NT2/D1 (cell line): Measurements from ENCODE around the gene SEL1L3.

Source experiments
- DNase-seq: peaks from one replicate; pipeline ENCODE4 v3.0.0-alpha.2; 2011; ENCODE audit warnings: low read depth, low spot score
- H3K27me3 ChIP-seq: 2 replicates; pipeline ENCODE4 v1.6.0; 2011; ENCODE audit warnings: mild to moderate bottlenecking; ENCODE audit not compliant: insufficient read length, insufficient read depth
- H3K36me3 ChIP-seq: 2 replicates; pipeline ENCODE4 v1.6.1; 2011; ENCODE audit warnings: mild to moderate bottlenecking, low read length, mixed read lengths; ENCODE audit not compliant: insufficient read depth, insufficient read length
- H3K4me1 ChIP-seq: 2 replicates; pipeline ENCODE4 v1.5.1; 2011; ENCODE audit not compliant: insufficient read depth, insufficient read length
- H3K4me3 ChIP-seq: 2 replicates; pipeline ENCODE4 v1.5.1; 2011; ENCODE audit warnings: low read depth; ENCODE audit not compliant: insufficient read length
- H3K9ac ChIP-seq: 2 replicates; pipeline ENCODE4 v1.6.0; 2011; ENCODE audit warnings: low read depth; ENCODE audit not compliant: insufficient read length
- H3K9me3 ChIP-seq: 2 replicates; pipeline ENCODE4 v1.5.1; 2011; ENCODE audit warnings: mild to moderate bottlenecking, low read length; ENCODE audit not compliant: insufficient read depth
- SUZ12 ChIP-seq: IDR thresholded peaks from 2 replicates; pipeline ENCODE4 v1.6.1; 2011; ENCODE audit not compliant: insufficient read length, insufficient read depth; ENCODE audit errors: extremely low read depth
- YY1 ChIP-seq: IDR thresholded peaks from 2 replicates; pipeline ENCODE4 v1.6.1; 2011; ENCODE audit not compliant: insufficient read length, insufficient read depth
- ZNF274 ChIP-seq: IDR thresholded peaks from 2 replicates; pipeline ENCODE4 v1.6.1; 2011; ENCODE audit warnings: mild to moderate bottlenecking, low read depth, low read length

SEL1L3 gene

DNA sequence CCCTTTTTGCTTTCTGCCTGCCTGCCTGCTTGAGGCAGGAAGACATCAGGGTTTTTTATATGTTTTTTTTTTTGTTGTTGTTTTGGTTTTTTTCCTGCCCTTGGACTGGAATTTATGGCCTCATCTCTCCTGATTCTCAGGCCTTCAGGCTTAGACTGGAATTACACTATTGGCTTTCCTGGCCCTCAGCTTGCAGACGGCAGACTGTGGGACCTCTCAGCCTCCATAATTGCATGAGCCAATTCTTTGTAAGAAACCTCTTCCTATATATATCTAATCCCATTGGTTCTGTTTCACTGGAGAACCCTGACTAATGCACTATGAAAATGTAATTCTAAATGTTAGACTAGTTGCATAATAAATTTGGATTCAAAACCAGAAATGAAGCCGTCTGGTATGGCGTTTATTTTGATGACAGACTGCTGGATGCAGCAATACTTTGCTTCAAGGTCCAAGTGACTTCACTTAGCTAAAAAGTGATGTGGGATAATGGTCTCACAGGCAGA lies 59.0 kb downstream of the SEL1L3 start:
- Histone ChIP-seq H3K36me3 (peaks cover 28% of the 10 kb centered on the region), H3K4me3 (no peak overlapping the region), H3K9me3 (no peaks in the 10 kb centered on the region), H3K4me1 (peaks cover 5% of the 10 kb centered on the region), H3K9ac (no peak overlapping the region), H3K27me3 (no peaks in the 10 kb centered on the region)
- TF ChIP-seq ZNF274 (no peak), SUZ12 (no peak), YY1 (no peak)
- DNase-seq = no peak

DNA sequence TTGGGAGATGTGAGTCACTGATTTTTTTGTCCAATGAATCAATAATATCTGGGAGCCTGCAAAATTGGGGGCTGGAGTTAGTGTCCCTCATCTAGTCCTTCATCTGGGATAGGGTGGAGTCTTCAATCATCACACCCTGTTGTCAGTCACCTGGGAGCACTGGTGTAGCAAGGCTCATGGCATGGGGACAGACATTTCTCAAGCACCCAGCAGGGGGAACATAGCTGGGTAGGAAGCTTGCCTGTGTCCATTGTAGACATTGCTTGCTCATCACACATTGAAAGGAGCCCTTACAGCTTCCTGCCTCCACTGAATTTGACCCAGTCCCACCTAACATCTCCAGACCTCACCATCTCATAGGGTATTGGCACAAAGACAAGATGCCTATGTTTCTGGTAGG lies 61.2 kb downstream of the SEL1L3 start:
- peaks cover 5% of the 10 kb centered on the region for H3K4me1 ChIP-seq
- peaks cover 36% of the 10 kb centered on the region for H3K36me3 ChIP-seq
- DNase-seq = no peak
- H3K9me3 ChIP-seq = no peaks in the 10 kb centered on the region
- H3K4me3 ChIP-seq = no peak overlapping the region
- H3K9ac ChIP-seq = no peak overlapping the region
- TF ChIP-seq SUZ12 (no peak), YY1 (no peak), ZNF274 (no peak)
- H3K27me3 ChIP-seq = no peaks in the 10 kb centered on the region

DNA sequence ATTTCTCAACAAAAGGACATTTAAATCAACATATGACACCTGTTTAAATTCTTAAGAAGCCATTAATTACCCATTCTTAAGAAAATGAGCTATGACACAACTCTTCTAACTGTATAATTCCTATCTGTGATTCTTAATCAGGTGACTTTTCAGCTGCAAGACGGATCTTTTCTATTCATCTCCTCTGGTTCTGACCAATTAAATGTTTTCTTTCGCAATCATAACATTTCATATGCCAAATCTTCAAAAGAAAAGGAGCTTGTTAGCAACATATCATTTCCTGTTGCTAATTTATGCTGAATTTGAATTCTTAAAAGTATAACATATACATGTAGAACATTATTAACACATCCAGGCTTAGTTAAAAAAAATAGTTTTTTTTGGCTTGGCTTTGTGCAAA lies 62.5 kb downstream of the SEL1L3 start:
- peaks cover 6% of the 10 kb centered on the region for H3K4me1 ChIP-seq
- TF ChIP-seq YY1 (no peak), SUZ12 (no peak), ZNF274 (no peak)
- peaks cover 36% of the 10 kb centered on the region for H3K36me3 ChIP-seq
- no peak for DNase-seq
- H3K4me3 ChIP-seq = no peak overlapping the region
- no peaks in the 10 kb centered on the region for H3K9me3 ChIP-seq
- no peaks in the 10 kb centered on the region for H3K27me3 ChIP-seq
- no peak overlapping the region for H3K9ac ChIP-seq

DNA sequence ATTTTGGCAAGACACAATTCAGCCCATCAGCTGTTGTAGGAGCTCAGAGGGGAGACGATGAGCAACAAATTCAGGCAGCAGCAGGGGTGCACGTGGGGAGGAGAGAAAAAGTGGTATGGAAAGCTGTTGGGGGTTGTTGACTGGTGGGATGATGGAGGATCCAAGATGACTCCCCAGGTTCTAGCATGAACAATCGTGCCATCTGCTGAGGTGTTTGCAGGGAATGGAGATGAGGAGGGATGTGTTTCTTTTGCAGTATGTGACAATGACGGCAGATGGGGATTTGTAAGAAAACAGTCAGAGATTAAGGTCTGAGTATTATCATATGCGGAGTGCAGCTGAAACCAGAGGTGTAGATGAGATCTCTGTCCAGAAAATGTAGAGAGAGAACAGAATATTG lies 63.3 kb downstream of the SEL1L3 start:
- Histone ChIP-seq H3K9me3 (peaks cover 2% of the 10 kb centered on the region; the same call in 1 of the 2 replicates), H3K9ac (no peak overlapping the region), H3K4me3 (no peak overlapping the region), H3K4me1 (peaks cover 7% of the 10 kb centered on the region), H3K27me3 (no peaks in the 10 kb centered on the region), H3K36me3 (peaks cover 36% of the 10 kb centered on the region)
- DNase-seq = no peak
- TF ChIP-seq YY1 (no peak), SUZ12 (no peak), ZNF274 (no peak)

DNA sequence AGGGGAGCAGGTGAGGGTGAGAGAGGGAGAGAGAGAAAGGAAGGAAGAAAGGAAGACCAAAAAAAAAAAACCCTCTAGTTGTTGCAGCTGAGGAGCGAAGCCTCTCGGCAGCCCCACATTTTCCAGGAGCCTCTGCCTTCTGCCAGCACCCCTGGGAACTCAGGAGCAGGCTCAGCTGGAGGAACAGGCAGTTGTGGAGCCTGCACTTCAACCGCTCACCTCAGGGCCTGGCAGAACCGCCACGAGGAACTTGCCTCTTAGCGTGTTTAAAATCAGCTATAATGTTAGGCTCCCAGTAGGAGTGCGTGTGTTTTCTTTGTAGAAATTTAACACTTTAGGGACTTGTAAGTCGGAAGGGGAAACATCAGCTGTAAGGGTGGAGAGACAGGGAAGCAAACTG lies 65.7 kb downstream of the SEL1L3 start:
- Histone ChIP-seq H3K27me3 (no peaks in the 10 kb centered on the region), H3K4me3 (no peak overlapping the region), H3K4me1 (peaks cover 7% of the 10 kb centered on the region), H3K9me3 (peaks cover 6% of the 10 kb centered on the region; the same call in 1 of the 2 replicates), H3K9ac (peak overlapping the region; percentile 39), H3K36me3 (peaks cover 25% of the 10 kb centered on the region)
- DNase-seq = no peak
- TF ChIP-seq SUZ12 = no peak
- no peak for TF ChIP-seq ZNF274
- no peak for TF ChIP-seq YY1

DNA sequence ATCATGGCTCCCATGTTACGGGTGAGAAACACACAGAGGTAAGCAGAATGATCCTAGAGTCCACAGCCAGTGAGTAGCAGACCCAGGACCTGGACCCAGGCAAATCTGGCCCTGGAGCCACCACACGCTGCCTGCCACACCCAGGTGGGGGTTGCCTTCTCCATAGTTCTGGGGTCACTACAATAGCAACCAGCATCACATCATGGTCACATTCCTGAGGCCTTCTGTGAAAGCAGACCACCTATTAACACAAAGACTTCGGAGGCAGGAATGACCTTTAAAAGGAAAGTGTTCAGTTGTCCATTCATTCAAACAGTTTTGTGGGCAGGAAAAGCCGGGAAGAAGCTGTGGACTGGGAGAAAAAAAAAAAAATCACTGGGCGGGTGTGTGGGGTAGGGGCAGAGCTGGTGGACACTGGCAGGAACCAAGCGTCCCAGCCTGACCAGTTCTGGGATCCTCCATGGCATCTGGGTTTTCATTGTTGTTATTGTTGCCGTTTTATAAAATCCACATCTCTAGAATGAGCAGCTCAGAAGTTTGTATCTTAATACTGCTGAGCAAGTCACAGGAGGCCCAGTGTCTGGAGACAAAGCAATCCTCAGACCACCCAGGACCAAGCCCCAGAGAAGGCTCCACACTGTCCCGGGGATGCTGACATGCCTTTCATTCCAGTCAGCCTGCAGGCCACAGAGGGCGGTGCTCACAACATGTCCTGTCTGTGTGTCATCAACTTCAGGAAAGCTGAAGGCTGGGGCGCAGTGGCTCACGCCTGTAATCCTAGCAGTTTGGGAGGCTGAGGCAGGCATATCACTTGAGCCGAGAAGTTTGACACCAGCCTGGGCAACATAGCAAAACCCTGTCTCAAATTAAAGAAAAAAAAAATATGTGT lies 67.0 kb downstream of the SEL1L3 start:
- Histone ChIP-seq H3K4me3 (no peak overlapping the region), H3K4me1 (peaks cover 7% of the 10 kb centered on the region), H3K36me3 (peaks cover 20% of the 10 kb centered on the region), H3K9me3 (peaks cover 6% of the 10 kb centered on the region; the same call in 1 of the 2 replicates), H3K27me3 (no peaks in the 10 kb centered on the region), H3K9ac (no peak overlapping the region)
- DNase-seq = peak; percentile 87
- TF ChIP-seq SUZ12 = no peak
- no peak for TF ChIP-seq YY1
- no peak for TF ChIP-seq ZNF274

DNA sequence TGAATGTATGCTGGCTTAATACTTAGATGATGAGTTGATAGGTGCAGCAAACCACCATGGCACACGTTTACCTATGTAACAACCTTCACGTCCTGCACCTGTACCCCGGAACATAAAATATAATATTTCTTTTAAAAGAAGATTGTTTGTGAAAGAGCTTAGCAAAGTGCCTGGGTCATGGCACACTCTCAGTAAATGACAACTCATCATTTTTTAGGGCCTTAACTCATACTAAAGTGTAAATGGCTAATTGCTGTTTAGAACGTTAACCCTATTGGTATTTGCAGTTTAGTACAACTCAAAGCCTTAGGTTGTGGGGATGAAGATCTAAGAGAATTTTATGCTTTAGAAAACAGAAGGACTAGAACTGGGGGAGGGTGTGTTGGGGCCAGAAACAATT lies 67.7 kb downstream of the SEL1L3 start:
- no peak overlapping the region for H3K4me3 ChIP-seq

More for the DNA sequence above, 67.7 kb downstream of the SEL1L3 start:
- no peaks in the 10 kb centered on the region for H3K27me3 ChIP-seq
- H3K9me3 ChIP-seq = peaks cover 6% of the 10 kb centered on the region; the same call in 1 of the 2 replicates
- peaks cover 7% of the 10 kb centered on the region for H3K4me1 ChIP-seq
- TF ChIP-seq YY1 (no peak), ZNF274 (no peak), SUZ12 (no peak)
- no peak for DNase-seq
- no peak overlapping the region for H3K9ac ChIP-seq
- peaks cover 20% of the 10 kb centered on the region for H3K36me3 ChIP-seq
